NCI-H2081 (cell line): Measurements from ENCODE around the gene PIK3R2.
"Not testable (repeated sequence)": the region's sequence is repeated elsewhere in the genome, so short reads cannot be mapped to it uniquely, and the experiment has no call there.

Source experiments
- DNase-seq, 2 experiments: peaks; one replicate each; lab custom pipeline; 2025; lab: John Stamatoyannopoulos, UW

The PIK3R2 gene

DNA sequence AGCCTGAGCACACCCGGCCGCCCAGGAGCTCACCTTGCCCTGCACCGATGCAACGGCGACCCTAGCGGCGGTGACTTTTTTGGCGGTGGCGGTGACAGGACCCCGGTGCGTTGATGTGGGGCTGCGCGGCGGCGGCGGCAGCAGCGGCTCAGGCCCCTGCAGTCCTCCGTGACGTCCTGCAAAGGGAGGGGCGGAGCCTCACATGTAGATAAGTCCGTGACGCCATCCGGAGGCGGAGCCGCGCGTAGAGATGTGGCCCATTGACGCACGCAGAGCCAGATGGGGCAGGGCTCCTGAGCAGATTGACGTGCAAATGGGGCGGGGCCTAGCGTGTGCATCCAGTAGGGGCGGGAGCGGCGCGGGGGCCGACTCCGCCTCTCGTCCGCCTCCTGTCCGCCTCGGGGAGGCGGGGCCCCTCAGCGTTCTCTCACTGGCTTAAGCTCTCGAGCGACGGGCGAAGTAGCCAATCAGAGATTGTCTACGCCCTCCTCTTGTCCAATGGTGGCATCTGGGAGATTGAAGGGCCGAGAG is 51.0 kb downstream of the PIK3R2 start, which contains the start of gene RAB3A:
TSS of gene RAB3A (minus strand) at position 180 of the 531 bp plus-strand sequence. CDS start 1,302 bp downstream, outside the sequence.
- peak; percentile 100 for DNase-seq

DNA sequence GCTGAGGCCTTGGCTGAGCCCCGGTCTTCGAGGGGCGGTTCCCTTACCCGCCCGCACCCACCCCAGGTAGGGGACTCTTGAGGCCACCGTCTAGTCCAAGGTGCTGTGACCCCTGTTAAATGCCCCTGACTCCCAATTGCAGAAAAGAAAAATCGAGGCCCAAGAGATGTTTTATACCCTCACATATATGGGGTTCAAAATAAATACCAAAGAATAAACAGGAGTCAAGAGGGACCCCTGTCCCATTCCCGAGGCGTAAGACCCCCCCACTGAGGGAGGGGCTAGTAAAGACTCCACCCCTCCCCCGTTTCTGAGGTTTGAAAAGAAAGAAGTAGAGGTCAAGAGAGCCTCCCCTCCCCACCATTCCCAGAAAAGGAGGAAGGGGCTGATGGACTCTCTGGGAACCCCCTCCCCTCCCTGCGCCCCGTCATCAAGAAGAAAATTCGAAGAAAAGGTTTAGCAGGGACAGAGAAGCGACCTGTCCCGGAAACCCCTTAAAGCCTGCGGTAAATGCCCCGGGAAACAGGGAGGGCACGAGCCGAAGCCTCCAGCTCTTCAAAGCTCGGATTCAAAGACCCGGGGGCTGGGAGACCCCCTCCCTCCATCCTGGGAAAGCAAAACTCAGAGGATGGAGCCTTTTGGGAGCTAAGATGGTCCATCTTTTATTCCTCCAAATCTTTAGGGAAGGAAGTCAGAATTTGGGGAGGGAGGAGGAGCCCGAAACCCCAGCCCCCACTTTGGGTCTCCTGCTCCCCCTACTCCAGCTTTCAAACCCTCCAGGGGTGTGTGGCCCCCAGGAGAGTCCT is 51.6 kb downstream of the PIK3R2 start:
- peak; percentile 77 to 80 for DNase-seq

DNA sequence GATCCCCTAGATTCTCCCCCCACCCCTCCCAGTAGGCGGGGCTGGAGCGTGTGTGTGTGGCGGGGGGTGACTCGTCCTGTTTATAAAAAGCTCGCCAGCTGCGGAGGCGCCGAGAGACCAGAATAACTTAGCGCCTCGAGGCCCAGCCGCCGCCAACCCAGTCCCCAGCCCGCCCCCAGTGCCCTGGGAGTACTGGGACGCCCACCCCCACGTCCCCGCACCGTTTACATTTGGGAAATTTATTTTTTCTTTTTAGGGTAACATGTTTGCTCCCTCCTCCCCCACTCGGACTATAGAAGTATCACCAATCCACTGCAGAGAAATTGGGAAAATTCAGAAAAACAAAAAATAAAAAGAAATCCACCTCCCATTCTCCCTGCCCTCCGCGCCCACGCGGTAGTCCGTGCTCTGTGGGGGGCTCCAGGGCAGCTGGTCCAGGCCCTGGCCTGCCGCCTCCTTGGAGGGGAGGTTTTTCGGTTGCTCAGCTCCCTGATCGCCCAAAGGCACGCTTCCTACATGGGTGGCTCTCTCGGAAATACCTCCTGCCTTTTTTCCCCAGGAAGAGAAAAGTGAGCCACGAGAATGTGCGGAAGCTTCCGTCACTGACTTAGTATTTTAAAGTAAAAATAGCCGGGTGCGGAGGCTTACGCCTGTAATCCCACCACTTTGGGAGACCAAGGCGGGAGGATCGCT is 52.4 kb downstream of the PIK3R2 start:
- peak; percentile 46 to 54 for DNase-seq

DNA sequence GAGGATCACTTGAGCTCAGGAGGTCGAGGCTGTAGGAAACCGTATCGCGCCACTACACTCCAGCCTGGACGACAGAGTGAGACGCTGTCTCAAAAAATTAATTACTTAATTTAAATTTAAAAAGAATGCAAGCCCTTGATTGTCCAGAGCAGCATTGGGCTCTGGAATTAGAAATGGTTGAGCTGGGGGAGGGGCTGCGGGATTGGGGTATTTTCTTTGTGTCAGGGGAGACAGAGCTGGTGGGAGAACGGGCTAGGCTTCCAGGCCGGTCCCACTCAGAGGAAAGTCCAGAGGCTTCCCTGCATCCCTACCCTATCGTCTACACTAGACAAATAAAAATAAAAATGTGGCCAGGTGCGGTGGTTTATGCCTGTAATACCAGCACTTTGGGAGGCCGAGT is 53.1 kb downstream of the PIK3R2 start:
- DNase-seq, result no peak

DNA sequence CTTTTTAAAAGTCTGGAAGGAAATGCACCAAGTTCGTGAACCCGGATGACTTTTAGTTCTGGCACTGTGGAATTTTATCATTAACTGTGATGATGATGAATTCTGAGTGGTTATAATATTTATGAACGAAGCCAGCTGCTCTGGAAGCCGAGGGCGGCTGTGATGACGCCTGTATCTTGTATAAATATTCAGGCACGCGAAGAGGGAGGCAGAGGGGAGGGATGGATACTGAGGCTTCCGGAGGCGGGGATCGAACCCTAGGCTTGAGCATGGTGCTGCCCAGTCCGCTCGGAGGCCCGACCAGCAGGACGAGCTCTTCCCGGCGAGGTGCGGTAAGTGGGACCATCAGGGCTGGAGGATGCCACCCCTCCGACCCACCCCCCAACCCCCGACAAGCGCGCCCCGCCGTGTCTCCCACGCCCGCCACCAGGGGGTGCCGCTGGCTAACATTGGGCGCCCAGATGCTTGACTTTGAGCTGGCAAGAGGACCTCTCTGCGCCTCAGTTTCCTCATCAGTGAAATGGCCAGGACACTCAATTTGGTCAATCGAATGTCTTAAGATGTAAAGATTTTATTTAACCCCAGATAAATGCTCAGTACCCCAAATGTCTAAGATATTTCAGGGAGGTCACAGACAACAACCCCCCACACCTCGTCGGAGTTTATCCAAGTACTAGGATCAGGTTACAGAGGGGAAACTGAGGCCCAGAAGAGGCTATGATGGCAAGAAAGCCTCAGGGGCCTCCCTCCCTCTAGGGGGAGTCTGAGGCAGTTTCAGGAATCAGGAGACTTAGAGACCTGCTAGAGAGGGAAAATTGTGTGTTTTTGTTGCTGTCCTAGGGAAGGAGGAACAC is 55.4 kb downstream of the PIK3R2 start:
- DNase-seq, result no peak

DNA sequence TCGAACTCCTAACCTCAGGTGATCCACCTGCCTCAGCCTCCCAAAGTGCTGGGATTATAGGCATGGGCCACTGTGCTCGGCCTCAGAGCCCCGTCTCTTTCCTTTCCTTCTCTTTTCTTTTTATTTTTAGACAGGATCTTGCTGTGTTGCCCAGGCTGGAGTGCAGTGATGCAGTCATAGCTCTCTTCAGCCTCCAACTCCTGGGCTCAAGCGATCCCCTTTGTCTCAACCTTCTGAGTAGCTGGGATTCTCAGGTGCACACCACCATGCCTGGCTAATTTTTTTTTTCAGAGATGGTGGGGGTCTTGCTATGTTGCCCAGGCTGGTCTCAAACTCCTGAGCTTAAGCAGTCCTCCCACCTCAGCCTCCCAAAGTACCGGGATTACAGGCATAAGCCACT is 56.9 kb downstream of the PIK3R2 start:
- not testable (repeated sequence) for DNase-seq

DNA sequence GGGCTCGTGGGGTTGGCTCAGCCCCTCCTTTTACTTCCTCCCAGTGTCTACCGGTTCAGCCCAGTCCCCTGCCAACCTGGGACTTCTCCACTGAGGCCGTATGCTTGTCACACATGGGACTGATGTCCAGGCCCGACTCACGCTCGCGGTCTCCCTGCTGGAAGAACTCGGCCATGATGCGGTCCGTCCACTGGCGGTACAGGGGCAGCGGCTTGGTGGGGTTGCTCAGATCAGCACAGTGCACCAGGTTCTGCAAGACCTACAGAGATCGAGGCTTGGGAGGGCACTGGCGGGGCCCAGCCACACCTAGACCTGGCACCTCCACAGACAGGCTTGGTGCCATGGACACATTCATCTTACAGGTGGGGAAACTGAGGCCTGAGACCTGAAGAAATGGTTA is 58.7 kb downstream of the PIK3R2 start:
- no peak for DNase-seq

DNA sequence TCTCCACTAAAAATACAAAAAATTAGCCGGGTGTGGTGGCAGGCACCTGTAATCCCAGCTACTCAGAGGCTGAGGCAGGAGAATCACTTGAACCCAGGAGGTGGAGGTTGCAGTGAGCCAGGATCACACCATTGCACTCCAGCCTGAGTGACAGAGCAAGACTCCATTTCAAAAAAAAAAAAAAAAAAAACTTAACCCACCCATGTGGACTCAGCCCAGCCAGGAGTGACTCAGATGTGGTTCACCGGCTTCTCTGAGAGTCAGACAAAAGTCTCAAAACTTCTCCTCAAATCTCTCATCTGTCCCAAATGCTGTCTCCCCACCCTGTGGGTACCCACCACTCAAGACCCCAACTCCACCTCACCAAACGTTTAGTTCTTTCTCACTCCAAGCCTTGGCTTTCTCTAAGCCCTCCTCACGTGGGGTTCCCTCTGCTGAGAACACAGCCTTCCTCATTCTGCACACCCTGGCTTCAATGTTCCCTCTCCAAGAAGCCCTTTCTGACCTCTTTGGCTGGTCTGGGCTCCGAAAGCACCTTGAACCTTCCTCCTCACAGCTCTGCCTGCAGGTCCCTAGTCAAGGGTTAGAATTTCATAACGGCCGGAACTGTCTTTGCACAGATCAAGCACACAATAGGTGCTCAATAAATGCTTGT is 61.9 kb downstream of the PIK3R2 start:
- DNase-seq, result no peak

DNA sequence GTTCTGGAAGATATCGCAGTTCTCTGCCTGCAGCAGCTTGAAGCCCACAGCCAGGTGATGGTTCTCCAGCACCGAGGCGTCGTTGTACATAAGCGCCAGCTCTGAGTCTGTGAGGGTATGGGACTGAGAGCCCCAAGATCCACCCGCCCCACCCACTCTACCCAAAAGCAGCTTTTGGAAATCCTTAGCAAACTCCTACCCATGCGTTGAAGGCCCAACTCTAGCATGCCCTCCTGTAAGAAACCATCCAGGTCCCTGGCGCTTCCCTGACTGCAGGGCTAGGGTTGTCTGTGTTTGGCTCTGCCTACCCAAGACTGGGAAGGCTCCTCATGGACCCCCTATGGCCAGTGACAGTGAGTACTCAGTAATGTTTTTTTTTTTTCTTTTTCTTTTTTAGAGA is 63.8 kb downstream of the PIK3R2 start:
- no peak for DNase-seq

DNA sequence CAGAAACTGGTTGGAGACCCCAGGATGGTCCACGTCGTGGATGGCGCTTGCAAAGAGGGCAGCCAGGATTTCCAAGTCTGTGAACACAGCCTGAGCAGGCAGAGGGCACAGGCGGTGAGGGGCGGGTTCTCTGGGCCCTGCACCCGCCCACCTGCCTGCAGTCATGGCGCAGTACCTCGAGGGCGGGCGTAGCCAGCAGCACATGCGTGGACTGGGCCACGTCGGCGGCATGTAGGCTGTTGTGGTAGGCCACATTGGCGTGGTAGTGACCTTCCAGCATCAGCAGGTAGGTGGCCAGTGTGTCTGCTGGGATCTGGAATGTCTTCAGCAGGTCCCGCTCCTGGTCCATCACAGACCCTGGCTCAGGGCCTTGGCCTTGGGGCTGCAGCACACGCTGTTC is 65.2 kb downstream of the PIK3R2 start:
- DNase-seq, result no peak

DNA sequence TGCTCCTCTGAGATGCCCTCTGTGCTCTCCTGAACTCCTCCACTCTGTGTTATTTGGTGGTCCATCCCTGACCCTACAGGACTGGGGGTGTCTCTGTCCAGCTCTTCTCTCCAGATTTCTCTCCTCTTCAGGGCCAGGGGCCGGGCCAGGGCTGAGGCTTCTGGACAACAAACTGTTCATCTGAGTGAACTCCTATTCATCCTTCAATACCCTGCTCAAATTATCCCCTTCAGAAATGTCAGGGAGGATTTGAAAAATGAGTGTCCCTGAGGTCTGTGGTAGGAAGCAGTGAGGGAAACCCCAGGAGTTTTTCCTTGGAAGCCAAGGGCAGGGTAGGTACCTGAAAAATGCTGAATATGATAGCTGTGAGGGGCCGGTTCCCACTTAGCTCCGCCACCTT is 65.6 kb downstream of the PIK3R2 start:
- DNase-seq, result no peak
